ENCODE measurements around the gene DLG2. TPM values are rescaled to one million over a fixed set of nuclear protein-coding genes. Genes with fewer than 3 reads are reported as not detected.

The DLG2 gene
- total and polyA plus RNA-seq, 12 donors = 1.0 to 14.8 (median 7.4) TPM

DNA sequence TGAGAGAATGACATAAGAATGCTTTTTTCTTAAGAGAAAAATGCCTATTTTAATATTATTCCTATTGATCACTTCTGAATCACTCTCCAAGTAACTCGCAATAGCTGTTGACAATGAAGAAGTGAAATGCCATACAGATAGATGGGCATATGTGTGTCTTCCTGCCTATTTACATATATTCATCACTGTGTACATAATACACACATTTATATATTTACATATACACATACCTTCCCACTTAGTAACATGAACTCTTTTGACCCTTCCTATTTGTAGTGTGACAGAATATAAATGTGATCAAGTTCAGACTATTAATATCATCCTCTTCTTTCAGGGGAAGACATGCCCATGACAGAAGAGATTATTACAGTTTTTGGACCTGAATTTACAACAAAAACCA is 756.7 kb downstream of the DLG2 start:
- DNase-seq (no peak), ATAC-seq (no peak)
- Histone ChIP-seq H3K27ac (no peak overlapping the region), H3K36me3 (no peaks in the 10 kb centered on the region), H3K27me3 (no peaks in the 10 kb centered on the region), H3K4me1 (peaks cover 0 to 10% (median 8%) of the 10 kb centered on the region in 9 donors), H3K9me3 (no peaks in the 10 kb centered on the region), H3K4me3 (no peak overlapping the region)
- 96 to 97% methylated on average over 1 of the region's 1 CpG for WGBS, 2 donors
- TF ChIP-seq, protein P1, sequence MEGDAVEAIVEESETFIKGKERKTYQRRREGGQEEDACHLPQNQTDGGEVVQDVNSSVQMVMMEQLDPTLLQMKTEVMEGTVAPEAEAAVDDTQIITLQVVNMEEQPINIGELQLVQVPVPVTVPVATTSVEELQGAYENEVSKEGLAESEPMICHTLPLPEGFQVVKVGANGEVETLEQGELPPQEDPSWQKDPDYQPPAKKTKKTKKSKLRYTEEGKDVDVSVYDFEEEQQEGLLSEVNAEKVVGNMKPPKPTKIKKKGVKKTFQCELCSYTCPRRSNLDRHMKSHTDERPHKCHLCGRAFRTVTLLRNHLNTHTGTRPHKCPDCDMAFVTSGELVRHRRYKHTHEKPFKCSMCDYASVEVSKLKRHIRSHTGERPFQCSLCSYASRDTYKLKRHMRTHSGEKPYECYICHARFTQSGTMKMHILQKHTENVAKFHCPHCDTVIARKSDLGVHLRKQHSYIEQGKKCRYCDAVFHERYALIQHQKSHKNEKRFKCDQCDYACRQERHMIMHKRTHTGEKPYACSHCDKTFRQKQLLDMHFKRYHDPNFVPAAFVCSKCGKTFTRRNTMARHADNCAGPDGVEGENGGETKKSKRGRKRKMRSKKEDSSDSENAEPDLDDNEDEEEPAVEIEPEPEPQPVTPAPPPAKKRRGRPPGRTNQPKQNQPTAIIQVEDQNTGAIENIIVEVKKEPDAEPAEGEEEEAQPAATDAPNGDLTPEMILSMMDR (IDR thresholded peaks at IDR 0.05) = no peak
- intact Hi-C loops (cut with DNase I) = no loop called here

DNA sequence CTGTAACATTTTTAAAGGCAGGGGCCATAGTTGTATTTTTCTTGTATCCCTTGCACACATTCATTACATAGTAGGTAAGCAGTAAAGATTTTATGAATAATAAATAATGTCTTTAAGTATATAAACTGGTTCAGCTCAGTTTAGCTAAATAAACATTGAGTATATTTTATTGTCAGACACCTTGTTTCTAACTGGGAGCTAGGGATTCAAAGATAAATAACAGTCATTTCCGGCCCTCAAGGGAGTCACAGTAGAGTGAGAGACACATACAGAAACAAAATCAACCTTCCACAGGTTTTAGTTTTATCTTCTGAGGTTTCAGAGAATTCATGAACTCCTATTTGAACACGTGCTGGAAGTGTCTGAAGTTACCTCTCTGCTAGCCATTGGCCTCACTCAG is 760.2 kb downstream of the DLG2 start:
- DNase-seq = no peak
- TF ChIP-seq, protein P1 (IDR thresholded peaks at IDR 0.05) = no peak
- WGBS, 2 donors = 77 to 78% methylated on average over 2 of the region's 2 CpGs
- intact Hi-C loops (cut with DNase I) = no loop called here
- peaks cover 0 to 15% (median 10%) of the 10 kb centered on the region in 9 donors for H3K4me1 ChIP-seq
- no peaks in the 10 kb centered on the region for H3K27me3 ChIP-seq
- H3K27ac ChIP-seq = no peak overlapping the region
- no peaks in the 10 kb centered on the region for H3K9me3 ChIP-seq
- no peak overlapping the region for H3K4me3 ChIP-seq
- ATAC-seq = no peak
- no peaks in the 10 kb centered on the region for H3K36me3 ChIP-seq

DNA sequence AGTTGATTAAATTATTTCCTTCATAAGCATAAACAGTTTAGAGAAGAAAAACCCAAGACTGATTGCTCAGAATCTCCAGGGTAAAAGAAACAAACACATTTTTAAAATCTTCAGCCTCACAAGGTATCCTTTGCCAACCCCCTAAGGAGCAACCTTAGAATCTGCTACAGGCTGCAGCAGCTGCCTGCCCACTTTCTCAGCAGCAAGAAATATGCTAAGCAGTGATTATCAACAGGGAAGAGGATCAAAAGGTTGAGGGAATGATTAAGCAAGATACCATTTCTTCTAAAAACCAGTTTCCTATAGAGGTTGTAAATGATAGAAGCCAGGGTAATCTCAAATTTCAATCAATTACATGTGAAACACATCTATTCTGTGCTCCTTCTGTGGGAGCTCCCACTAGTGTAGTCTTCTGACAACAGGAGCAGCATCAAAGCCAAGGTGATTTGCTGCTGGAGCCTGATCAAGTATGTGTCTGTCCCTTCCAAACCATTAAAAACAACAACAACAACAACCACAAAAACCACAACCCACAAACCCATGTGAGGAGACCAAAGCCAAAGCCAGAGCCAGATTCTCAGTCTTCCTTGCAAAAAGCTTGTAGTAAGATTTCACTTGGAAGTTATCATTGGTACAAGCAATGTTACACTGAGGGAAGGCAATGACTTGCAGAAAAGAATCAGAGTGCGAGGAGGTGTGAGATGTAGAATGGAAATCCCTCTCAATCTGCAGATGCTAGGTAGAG is 761.2 kb downstream of the DLG2 start:
- H3K27ac ChIP-seq = no peak overlapping the region
- no peaks in the 10 kb centered on the region for H3K27me3 ChIP-seq
- intact Hi-C loops (cut with DNase I) = no loop called here
- H3K9me3 ChIP-seq = no peaks in the 10 kb centered on the region
- H3K4me1 ChIP-seq = peaks cover 0 to 15% (median 10%) of the 10 kb centered on the region in 9 donors
- no peak overlapping the region for H3K4me3 ChIP-seq
- 90 to 94% methylated on average over 1 of the region's 1 CpG for WGBS, 2 donors
- H3K36me3 ChIP-seq = no peaks in the 10 kb centered on the region
- ATAC-seq (no peak), DNase-seq (no peak)
- TF ChIP-seq, protein P1 (IDR thresholded peaks at IDR 0.05) = no peak

DNA sequence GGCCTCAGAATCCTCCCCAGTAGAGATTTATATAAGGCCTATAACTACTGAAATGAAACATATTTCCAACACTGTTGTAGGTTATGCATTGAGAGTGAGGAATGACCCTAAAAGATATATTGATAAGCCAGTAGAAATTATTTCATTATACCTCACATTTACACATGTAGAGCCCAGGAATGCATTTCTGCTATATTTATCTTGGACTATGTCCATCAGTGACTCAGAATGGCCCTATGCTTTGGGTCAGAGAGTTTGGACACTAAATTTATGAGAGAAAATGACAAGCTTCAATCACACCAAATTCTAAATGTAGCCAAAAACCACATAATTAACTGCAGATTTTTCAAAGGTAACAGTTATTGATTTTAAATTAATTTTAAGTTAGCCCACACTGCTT is 761.9 kb downstream of the DLG2 start:
- intact Hi-C loops (cut with DNase I) = no loop called here
- peak in 1 of 8 donors; percentile 44 for ATAC-seq
- TF ChIP-seq, protein P1 (IDR thresholded peaks at IDR 0.05) = no peak

More for the DNA sequence above, 761.9 kb downstream of the DLG2 start:
- Histone ChIP-seq H3K27ac (no peak overlapping the region), H3K36me3 (no peaks in the 10 kb centered on the region), H3K4me3 (no peak overlapping the region), H3K27me3 (no peaks in the 10 kb centered on the region), H3K9me3 (no peaks in the 10 kb centered on the region), H3K4me1 (peaks cover 0 to 15% (median 10%) of the 10 kb centered on the region in 9 donors)
- no peak for DNase-seq

All from heart right ventricle (tissue), 16 donors.